Loucy (cell line): ENCODE data around the gene SPACA9.

Source experiments
- H2AFZ ChIP-seq: fragments of 200-600 bp; sonication (generic); 2 replicates; pipeline ENCODE4 v1.6.0; 2016; ENCODE audit warnings: antibody characterized with exemption, mild to moderate bottlenecking, low read length, moderate library complexity
- H3F3A ChIP-seq: fragments of 200-600 bp; 2 replicates; pipeline ENCODE4 v1.6.0; 2016; ENCODE audit warnings: antibody characterized with exemption, low read depth, mild to moderate bottlenecking
- H3K27me3 ChIP-seq: fragments of 200-600 bp; sonication (generic); 2 replicates; pipeline ENCODE4 v1.6.1; 2014; ENCODE audit warnings: low read length, mild to moderate bottlenecking; ENCODE audit not compliant: insufficient read depth, poor library complexity, severe bottlenecking
- H3K36me3 ChIP-seq: fragments of 200-600 bp; sonication (generic); 2 replicates; pipeline ENCODE4 v1.6.1; 2016; ENCODE audit warnings: low read length; ENCODE audit not compliant: insufficient read depth
- H3K4me1 ChIP-seq: fragments of 200-600 bp; sonication (generic); 2 replicates; pipeline ENCODE4 v1.5.1; 2014; ENCODE audit warnings: low read length, mild to moderate bottlenecking; ENCODE audit not compliant: insufficient read depth, poor library complexity, severe bottlenecking
- H3K4me2 ChIP-seq: fragments of 200-600 bp; sonication (generic); 2 replicates; pipeline ENCODE4 v1.6.0; 2014; ENCODE audit warnings: antibody characterized with exemption, low read length, low read depth, mild to moderate bottlenecking; ENCODE audit not compliant: poor library complexity, severe bottlenecking
- H3K4me3 ChIP-seq: fragments of 200-600 bp; sonication (generic); 2 replicates; pipeline ENCODE4 v1.5.1; 2014; ENCODE audit warnings: low read length, mild to moderate bottlenecking, mixed read lengths; ENCODE audit not compliant: poor library complexity, severe bottlenecking
- H3K79me2 ChIP-seq: fragments of 200-600 bp; sonication (generic); 2 replicates; pipeline ENCODE4 v1.6.1; 2014; ENCODE audit warnings: low read length; ENCODE audit not compliant: insufficient read depth
- H3K9ac ChIP-seq: fragments of 200-600 bp; sonication (generic); 2 replicates; pipeline ENCODE4 v1.6.0; 2014; ENCODE audit warnings: mild to moderate bottlenecking, low read depth, low read length, moderate library complexity; ENCODE audit not compliant: poor library complexity, severe bottlenecking
- H3K9me2 ChIP-seq: fragments of 200-600 bp; sonication (generic); replicated peaks from 2 replicates; pipeline ENCODE4 v1.6.1; 2016; ENCODE audit warnings: low read depth, low read length, mixed read lengths
- H3K9me3 ChIP-seq: fragments of 200-600 bp; sonication (generic); 2 replicates; pipeline ENCODE4 v1.6.1; 2014; ENCODE audit warnings: mild to moderate bottlenecking, antibody characterized with exemption, low read length, low read depth; ENCODE audit not compliant: insufficient read depth
- H4K20me1 ChIP-seq: fragments of 200-600 bp; sonication (generic); 2 replicates; pipeline ENCODE4 v1.6.0; 2014; ENCODE audit warnings: antibody characterized with exemption, low read length, mild to moderate bottlenecking; ENCODE audit not compliant: insufficient read depth, poor library complexity, severe bottlenecking
- CTCF ChIP-seq: fragments of 200-600 bp; sonication (generic); conservative IDR thresholded peaks from 2 replicates; pipeline ENCODE4 v1.5.1; 2014; ENCODE audit warnings: mild to moderate bottlenecking, antibody characterized with exemption, low read length
- EZH2phosphoT487 ChIP-seq: fragments of 200-600 bp; IDR thresholded peaks from 2 replicates; pipeline ENCODE4 v1.6.1; 2018; ENCODE audit warnings: antibody characterized with exemption, mild to moderate bottlenecking, moderate library complexity, borderline replicate concordance

Gene SPACA9

GRCh38 chr9:132834343-132834742 lies 44.4 kb upstream of the SPACA9 start:
- Histone ChIP-seq H3F3A (no peaks in the 10 kb centered on the region), H3K79me2 (no peaks in the 10 kb centered on the region), H3K27me3 (no peaks in the 10 kb centered on the region), H3K4me1 (peaks cover 3% of the 10 kb centered on the region), H4K20me1 (no peaks in the 10 kb centered on the region), H3K9ac (no peak overlapping the region), H3K36me3 (no peaks in the 10 kb centered on the region), H3K4me3 (no peak overlapping the region), H3K9me2 (no peaks in the 10 kb centered on the region), H3K9me3 (no peaks in the 10 kb centered on the region), H3K4me2 (no peak overlapping the region), H2AFZ (no peak overlapping the region)
- TF ChIP-seq EZH2phosphoT487 (no peak), CTCF (no peak)

GRCh38 chr9:132837501-132838286 lies 41.0 kb upstream of the SPACA9 start:
- no peaks in the 10 kb centered on the region for H3K9me3 ChIP-seq
- H3K4me3 ChIP-seq, result no peak overlapping the region
- no peaks in the 10 kb centered on the region for H3K36me3 ChIP-seq
- no peak overlapping the region for H3K4me2 ChIP-seq
- H3K27me3 ChIP-seq, result no peaks in the 10 kb centered on the region
- no peak overlapping the region for H3K9ac ChIP-seq
- peaks cover 5% of the 10 kb centered on the region for H3K4me1 ChIP-seq
- no peaks in the 10 kb centered on the region for H3K79me2 ChIP-seq
- TF ChIP-seq EZH2phosphoT487, result no peak
- no peak for TF ChIP-seq CTCF
- H3K9me2 ChIP-seq, result no peaks in the 10 kb centered on the region
- H2AFZ ChIP-seq, result no peak overlapping the region
- no peaks in the 10 kb centered on the region for H3F3A ChIP-seq
- no peaks in the 10 kb centered on the region for H4K20me1 ChIP-seq

GRCh38 chr9:132838291-132838690 lies 40.4 kb upstream of the SPACA9 start:
- TF ChIP-seq EZH2phosphoT487 (no peak), CTCF (no peak)
- no peaks in the 10 kb centered on the region for H3K9me3 ChIP-seq

More at GRCh38 chr9:132838291-132838690, 40.4 kb upstream of the SPACA9 start:
- no peak overlapping the region for H3K4me2 ChIP-seq
- H3K27me3 ChIP-seq, result no peaks in the 10 kb centered on the region
- no peaks in the 10 kb centered on the region for H3K79me2 ChIP-seq
- H3K4me1 ChIP-seq, result peaks cover 5% of the 10 kb centered on the region
- H3F3A ChIP-seq, result no peaks in the 10 kb centered on the region
- H3K36me3 ChIP-seq, result no peaks in the 10 kb centered on the region
- H3K4me3 ChIP-seq, result no peak overlapping the region
- H4K20me1 ChIP-seq, result no peaks in the 10 kb centered on the region
- H2AFZ ChIP-seq, result no peak overlapping the region
- H3K9ac ChIP-seq, result no peak overlapping the region
- H3K9me2 ChIP-seq, result no peaks in the 10 kb centered on the region
